WI38 (cell line): ENCODE results near the gene SLC29A1.

Source experiments
- H3K4me3 ChIP-seq: 2 replicates; pipeline ENCODE4 v1.5.1; 2011; ENCODE audit warnings: low read depth, mild to moderate bottlenecking, control low read depth, low read length
- TF ChIP-seq, protein P1 (sequence below): IDR thresholded peaks from 2 replicates; pipeline ENCODE4 v1.5.1; 2012; ENCODE audit warnings: low read depth, mild to moderate bottlenecking, control low read depth, low read length

The SLC29A1 gene

DNA sequence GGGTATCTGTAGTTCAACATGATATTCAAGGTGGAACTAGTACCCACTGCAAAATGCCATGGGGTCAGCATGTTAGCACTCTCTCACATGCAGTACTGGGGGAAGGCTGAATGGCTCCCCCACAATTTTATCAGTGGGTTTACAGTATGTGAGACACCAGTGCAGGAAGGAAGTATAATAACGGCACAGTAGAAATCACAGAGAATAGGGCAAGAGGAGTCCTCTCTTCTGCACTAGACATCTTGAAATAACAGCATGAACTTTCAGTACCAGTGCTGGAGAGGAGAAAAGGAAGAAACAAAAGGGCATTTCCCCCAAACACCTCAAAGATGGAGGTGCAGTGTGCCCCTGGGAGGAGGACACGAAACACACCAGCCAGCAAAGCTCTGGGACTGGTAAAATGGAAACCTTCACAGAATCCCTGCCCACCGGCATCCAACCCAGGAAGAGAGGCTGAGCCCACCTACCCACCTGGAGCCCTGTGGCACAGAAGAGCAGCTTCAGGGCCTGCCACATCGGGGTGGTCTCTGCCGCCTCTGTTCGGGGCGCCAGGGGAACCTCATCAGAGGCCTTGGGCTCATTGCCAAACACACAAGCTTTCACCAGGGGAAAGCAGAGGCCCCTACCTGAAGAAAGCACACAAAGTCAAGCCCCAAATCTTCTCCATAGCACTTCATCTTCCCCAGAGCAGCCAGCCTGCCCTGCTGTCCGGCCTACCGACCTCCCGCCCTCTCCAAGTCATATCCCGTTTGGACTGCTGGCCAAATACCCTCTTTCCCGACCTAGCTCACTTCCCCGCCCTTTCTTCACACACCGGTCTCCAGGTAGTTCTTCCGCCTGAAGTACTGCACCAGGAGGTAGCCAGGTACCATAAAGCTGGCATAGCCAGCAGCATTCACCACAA, 32.7 kb downstream of the SLC29A1 start:
- TF ChIP-seq, protein P1, sequence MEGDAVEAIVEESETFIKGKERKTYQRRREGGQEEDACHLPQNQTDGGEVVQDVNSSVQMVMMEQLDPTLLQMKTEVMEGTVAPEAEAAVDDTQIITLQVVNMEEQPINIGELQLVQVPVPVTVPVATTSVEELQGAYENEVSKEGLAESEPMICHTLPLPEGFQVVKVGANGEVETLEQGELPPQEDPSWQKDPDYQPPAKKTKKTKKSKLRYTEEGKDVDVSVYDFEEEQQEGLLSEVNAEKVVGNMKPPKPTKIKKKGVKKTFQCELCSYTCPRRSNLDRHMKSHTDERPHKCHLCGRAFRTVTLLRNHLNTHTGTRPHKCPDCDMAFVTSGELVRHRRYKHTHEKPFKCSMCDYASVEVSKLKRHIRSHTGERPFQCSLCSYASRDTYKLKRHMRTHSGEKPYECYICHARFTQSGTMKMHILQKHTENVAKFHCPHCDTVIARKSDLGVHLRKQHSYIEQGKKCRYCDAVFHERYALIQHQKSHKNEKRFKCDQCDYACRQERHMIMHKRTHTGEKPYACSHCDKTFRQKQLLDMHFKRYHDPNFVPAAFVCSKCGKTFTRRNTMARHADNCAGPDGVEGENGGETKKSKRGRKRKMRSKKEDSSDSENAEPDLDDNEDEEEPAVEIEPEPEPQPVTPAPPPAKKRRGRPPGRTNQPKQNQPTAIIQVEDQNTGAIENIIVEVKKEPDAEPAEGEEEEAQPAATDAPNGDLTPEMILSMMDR = no peak
- peak overlapping the region; percentile 95 for H3K4me3 ChIP-seq

DNA sequence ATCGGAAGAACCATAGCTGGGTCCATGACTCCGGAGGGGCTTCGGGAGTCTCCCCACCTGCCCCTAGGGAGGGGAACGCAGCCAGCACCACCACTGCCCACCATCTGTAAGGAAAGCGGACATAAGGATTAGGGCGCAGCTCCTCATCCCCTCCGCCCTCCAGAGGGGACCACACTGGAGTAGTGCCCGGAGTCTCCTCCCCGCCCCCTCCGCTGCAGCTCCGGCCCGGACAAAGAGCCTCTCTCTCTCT, 33.3 kb downstream of the SLC29A1 start:
- TF ChIP-seq, protein P1 = no peak
- H3K4me3 ChIP-seq = peak overlapping the region; percentile 95

DNA sequence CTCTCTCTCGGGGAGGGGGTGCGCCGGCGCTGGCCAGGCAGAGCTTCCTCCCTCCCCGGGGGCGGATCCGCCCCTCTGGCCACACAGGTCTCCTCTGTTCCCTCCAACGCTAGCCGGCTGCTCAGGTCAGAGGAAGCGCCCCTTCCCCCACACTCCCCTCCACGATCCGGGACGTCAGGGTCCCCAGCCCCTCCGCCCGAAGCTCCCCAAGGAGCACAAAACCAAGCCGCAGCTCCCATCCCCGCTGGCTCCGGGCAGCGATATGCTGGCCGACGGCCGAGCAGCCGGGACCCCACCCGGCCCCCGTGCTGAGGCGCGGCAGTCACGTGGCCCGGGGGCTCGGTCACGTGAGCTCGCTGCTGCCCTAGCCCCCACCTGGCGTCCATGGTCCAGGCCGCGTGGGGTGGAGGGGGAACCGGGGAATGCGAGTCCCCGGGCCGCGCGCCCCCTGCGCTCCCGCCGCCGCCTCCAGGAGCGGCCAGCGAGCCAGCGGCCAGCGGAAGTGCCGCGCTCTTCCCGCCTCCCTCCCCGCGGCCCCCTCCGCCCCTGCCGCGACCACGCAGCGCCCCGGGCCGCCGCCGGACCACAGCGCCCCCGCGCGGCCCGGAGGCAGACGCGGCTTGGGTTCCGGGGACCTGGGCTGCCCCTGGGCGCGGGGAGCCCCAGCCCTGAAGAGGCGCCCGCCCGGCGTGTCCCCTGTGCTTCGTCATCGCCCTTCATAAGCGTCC, 33.8 kb downstream of the SLC29A1 start, which contains the start of gene SLC35B2:
SLC35B2 (minus strand) TSS at position 504 of the 728 bp plus-strand sequence; CDS start at position 386, 118 bp downstream.
- TF ChIP-seq, protein P1 = peak; percentile 27
- peak within 1 kb of the TSS; percentile 95 for H3K4me3 ChIP-seq

DNA sequence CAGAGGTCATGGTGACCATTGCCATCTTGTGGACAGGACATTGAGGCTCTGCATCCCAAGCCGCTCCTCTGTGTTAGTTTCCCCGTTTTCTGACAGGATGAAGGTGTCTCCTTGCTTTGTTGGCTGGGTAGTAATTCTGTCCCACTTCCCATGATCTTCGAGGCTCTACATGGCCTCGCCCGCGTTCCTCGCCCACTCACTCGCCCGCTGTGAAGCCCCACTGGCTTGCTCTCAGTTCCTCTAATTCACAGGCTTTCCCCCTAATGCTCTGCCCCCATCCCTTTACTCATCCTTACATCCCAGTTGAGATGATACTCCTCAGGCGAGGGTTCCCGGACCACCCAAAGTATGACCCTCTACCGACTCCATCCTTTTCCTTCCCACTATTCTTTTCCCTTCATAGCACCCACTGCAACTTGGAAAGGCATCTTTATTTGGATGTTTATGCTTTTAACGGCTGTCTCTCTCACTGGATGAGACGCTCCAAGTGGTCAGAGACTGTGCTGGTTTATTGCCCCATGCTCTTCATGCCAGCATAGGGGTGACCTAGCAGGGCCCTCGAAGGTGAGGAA, 34.4 kb downstream of the SLC29A1 start:
- H3K4me3 ChIP-seq = peak overlapping the region; percentile 95
- TF ChIP-seq, protein P1 = no peak

DNA sequence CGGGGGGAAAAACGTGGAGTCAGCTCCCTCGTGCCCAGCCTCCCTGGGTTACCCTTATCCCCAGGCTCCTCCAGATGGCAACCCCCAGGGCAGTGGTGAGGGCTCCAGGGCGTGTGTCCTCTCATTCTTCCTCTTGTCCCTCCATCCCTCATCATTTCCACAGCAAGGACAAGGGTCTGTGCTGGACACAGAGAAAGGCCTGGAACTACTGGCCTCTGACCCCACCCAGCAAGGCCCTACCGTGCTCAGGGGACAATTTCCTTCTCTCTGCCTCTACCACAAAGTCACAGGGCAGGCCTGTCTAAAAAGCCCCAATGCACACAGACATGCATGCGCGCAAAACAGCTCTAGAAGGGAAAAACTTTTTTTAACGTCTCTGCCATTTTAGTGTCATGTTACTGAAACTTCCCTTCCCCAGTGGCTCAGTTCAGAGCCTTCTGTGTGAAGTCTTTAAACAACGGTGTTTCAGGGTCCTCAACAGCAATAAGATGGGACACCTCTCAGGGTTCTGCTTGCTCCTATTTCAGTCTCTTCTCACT, 35.0 kb downstream of the SLC29A1 start:
- H3K4me3 ChIP-seq = no peak overlapping the region
- TF ChIP-seq, protein P1 = no peak

DNA sequence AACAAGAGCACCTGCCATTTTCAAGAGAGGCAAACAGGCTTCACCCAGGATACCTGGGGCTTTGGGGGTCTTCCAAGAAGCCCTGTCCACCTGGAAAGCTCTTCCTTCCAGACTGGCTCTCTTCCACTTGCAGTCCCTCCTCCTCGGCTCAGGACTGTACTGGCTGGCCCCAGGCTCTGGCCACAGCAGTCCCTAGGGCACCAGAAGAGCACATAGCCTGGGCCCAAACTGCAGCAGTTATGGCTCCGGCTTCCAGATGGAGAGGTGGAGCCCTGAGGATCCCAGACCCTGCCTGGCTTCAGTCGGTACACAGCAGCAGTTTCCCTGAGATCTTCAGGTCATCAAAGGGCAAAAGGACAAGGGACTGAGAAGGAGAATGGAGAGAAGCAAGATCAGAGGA, 35.5 kb downstream of the SLC29A1 start:
- TF ChIP-seq, protein P1 = no peak
- H3K4me3 ChIP-seq = no peak overlapping the region
